GM18517 (cell line): ENCODE measurements around the gene GRID1.
"Not testable (repeated sequence)": the region's sequence is repeated elsewhere in the genome, so short reads cannot be mapped to it uniquely, and the experiment has no call there.

ENCODE experiments used
- ATAC-seq: cut with Tn5 transposase; IDR thresholded peaks from one replicate; pipeline ENCODE4 v1.9.1; 2021; ENCODE audit warnings: mild to moderate bottlenecking, moderate library complexity; ENCODE audit not compliant: unreplicated experiment

The GRID1 gene

DNA sequence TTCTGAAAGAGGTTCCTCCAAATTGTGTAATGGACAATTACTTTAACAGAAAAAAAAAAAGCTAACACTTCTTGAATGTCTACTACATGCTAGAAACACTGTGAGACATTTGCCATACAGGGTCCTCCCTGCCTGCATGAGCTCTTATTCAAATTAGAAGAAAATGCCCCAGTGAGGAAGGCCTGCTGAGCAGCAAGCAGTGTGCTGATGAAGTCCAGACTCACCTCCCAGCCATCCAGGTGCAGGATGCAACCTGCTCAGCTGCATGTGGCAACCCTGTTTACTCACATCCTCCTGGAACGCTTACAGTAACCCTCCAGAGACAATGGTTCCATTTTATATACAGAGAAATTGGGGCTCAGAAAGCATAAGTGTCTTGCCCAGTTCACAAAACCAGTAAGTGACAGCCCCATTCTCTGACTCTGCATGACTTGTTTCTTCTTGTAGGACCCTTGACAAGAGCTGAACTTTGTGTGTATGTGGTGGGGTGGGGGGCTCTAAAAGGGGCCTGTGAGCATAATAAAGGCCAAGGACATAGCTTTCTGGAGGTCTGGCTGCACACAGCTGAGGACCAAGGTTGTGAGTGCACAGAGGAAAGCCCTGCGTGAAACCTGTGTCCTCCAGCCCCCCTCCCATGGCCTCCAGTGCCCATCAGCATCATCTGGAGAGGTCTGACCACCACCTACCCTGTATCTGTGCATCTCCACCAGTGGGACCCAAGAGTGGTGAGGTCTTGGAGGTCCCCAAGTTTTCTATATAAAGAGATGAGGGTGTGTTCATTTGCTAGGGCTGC is 387.8 kb downstream of the GRID1 start:
- no peak for ATAC-seq

DNA sequence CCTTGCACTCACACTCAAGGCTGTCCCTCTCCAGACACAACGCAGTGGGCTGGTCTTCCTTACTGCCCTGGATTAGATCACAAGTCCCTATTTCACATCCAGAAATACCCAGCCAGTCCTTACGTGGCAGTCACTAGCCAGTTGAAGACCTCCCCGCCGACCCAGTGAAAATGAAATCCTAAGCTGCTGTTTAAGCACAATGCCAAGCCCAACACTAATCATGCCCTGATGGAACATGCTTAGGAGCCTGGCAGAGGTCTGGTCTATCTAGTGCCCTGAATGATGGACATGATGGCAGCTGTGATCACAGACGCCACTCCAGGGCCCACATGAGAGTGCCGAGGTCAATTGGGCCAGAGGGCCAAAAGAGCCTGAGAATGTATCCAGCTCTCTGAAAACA is 389.0 kb downstream of the GRID1 start:
- no peak for ATAC-seq

DNA sequence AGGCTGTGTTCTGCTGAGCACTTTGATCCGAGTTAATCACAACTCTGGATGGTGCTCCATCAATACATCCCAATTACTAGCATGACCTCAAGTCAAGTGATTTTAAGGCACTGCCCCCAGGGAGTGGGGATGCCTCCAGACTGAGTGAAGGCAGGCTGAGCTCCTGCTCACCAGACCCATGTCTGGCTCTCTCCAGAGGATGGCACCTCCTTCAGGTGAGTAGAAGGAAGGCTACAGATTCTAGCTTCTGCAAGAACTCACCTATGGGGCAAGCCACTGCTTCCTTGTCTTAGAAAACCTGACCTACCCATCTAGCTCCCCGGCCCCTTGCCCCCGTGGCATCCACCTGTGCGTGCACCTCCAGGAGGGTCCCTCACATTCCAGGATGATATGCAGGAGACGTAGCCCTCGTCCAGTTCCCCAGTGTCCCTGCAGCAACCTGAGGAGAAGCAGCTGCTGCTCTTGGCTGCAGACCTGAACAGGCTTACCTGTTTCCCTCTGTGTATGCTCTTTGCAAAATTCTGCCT is 390.3 kb downstream of the GRID1 start:
- no peak for ATAC-seq

DNA sequence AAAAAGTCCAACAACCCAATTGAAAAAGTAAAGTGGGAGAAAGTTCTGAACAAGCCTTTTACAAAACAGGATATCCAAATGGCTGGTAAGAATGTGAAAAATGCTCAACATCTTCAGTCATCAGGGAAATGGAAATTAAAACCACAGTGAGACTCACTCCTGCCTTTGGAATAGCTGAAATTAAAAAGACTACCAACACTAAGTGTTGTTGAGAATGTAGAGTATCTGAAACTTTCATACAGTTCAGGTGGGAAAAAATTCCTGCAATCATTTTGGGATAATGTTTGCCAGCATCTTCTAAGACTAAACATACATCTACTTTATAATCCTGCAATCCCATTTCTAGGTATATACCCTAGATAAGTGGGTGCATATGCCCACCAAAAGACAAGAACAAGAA is 395.1 kb downstream of the GRID1 start:
- no peak for ATAC-seq

DNA sequence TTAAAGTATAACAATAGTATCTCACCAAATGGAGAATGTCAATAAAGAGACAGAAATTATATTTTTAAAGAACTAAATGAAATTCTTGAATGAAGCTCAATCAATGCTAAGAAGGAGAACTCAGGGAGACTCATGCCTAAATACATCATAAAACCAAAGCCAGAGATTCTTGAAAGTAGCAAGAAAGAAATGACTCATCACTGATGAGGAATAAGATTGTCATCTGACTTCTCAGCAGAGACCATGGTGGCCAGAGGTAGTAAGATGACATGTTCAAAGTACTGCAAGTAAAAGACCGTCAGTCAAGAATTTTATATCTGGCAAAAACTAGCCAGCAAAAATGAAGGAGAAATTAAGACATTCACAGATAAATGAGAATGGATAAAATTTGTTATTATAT is 399.0 kb downstream of the GRID1 start:
- ATAC-seq: peak; percentile 60

DNA sequence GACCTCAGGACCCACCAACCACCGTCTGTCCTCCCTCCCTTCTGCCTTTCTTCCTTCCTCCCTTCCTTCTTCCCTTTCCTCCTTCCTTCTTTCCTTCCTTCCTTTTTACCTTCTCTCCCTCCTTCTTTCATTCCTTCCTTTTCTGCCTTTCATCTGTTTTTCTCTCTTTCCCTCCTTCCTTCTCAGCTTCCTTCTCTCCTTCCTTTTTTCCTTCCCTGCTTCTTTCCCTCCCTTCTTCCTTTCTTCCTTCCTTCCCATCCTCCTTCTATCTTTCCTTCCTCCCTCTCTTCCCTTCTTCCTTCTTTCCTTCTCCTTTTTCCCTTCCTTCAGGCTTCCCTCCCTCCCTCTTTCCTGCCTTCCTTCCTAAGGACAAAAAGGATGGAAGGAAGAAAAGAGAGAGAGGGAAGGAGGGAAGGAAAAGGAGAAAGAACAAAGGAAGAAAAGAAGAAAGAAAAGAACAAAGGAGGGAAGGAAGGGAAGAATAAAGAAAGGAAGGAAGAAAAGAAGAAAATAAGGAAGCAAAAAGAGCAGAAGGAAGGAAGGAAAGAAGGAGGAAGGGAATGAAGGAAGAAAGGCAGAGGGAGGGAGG is 405.0 kb downstream of the GRID1 start:
- ATAC-seq: no peak

DNA sequence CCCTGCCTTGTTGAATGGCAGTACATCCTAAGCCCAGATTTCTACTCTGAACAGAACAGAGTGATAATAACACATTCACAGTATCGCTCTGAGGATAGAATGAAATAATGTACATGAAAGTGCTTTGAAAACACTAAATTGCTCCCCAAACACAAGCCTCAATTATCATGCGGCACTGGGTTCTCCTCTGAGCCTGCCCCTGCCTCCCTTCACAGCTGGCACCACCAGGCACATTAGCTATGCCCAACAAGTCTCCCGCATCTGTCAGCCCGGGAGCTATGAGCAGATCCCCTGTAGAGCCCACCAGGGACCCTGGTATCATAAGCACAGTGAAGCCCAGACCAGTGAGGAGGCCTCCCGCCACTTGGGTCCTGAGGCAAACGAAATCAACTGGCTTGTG is 405.5 kb downstream of the GRID1 start:
- no peak for ATAC-seq

DNA sequence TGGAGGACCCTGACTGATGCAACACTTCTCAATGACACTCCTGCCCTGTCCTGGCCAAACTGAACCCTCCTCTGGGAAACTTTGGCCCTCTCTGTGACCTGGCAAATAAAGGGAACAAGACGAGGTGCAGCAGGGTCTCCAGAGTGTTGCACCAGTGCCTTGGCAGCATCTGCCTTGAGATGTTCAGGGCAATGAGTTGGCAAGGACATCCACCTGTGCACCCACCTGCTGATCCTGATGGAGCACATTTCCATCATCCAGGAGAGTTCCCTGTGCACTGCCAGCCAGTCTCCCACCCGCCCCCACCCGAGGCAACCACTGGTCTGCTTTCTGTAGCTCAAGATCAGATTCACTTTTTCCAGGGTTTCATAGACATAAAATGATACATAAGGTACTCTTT is 407.4 kb downstream of the GRID1 start:
- ATAC-seq: no peak

DNA sequence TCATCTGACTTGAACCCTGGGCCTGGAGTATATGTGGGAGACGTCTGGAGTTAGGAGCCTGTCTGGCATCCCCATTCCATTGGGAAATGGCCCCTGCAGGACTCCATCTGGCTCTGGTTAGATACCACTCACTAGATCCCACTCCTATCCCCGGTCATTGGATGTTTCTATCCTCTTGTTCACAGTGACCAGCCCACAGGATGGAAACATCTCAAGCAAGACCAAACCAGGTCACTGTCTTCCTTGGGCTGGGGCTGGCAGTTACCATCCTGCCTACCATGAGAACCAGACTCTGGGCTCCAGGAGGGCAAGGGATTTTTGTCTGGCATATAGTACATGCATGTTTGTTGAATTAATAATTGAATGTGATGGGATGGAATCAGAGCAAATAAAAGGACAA is 415.7 kb downstream of the GRID1 start:
- ATAC-seq: no peak

DNA sequence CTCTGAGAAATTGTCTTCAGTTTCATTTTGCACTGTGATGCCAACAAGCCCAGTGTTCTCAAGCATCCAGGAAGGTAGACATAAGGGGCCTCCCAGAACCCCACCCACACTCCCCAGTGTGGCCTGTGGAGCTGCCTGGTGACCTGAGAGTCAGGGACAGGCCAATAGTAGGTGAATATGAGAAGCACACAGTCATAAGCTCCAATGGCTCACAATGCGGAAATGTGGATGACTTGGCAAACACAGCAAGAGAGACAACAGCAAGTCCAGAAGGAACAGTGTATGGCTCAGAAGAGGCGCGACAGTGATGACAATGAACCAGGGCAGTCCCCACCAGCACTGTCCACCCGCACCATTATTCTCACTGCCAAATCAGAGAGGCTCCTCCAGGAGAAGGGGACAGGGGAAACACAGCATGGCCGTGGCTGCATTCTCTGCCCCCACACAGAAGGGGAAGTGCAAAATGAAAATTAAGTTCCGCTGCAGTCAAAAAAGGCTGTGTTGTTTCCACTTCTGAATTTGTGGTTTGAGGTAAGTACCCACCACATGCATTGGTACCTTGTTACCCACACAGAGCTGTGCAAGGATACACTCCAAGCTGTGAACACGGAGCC is 419.8 kb downstream of the GRID1 start:
- ATAC-seq: peak; percentile 90

DNA sequence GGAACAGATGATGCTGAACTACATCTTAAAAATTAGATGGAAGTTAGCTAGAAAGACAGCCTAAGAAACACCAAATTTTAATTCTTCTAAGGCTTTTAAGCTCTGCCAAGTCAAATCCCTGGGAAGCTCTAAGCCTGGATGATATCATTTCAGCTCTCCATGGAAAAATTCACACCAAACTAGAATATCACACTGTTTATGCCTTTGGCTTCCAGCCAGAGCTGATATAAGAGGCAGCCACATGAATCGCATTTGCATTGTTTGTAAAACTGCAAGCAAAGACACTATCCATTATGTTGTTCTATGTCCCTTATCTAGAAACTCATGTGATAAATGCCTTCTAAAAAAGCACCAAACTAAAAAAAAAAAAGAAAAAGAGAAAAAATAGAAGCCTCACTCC is 430.4 kb downstream of the GRID1 start:
- no peak for ATAC-seq

DNA sequence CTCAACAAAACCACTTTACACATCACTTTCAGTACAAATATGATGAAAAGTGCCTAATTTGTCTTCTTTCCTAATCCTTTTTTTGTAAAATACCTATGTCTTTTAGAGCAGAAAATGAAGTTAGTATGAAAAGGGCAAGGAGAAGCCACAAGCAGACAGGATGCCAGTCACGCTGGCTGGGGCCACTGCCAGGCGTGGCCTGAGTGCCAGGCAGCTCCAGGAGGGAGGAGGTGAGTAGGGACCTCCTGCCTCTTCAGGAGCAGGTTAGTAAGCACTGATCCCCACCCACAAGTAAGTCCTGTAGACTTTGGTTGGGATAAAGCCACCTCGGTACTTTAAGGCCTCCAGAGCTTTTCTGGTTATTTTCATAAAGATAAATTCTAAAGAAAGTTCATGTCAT is 432.0 kb downstream of the GRID1 start:
- no peak for ATAC-seq

DNA sequence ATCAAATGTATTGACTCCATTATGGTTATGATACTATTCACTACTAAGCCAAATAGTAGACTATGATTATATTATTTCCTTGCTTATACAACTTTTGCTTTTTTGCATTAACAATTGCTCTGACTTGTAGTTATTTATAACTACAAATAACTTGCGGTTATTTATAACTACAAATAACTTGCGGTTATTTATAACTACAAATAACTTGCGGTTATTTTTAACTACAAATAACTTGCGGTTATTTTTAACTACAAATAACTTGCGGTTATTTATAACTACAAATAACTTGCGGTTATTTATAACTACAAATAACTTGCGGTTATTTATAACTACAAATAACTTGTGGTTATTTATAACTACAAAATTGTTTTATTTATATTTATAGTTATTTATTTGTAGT is 436.6 kb downstream of the GRID1 start:
- not testable (repeated sequence) for ATAC-seq

DNA sequence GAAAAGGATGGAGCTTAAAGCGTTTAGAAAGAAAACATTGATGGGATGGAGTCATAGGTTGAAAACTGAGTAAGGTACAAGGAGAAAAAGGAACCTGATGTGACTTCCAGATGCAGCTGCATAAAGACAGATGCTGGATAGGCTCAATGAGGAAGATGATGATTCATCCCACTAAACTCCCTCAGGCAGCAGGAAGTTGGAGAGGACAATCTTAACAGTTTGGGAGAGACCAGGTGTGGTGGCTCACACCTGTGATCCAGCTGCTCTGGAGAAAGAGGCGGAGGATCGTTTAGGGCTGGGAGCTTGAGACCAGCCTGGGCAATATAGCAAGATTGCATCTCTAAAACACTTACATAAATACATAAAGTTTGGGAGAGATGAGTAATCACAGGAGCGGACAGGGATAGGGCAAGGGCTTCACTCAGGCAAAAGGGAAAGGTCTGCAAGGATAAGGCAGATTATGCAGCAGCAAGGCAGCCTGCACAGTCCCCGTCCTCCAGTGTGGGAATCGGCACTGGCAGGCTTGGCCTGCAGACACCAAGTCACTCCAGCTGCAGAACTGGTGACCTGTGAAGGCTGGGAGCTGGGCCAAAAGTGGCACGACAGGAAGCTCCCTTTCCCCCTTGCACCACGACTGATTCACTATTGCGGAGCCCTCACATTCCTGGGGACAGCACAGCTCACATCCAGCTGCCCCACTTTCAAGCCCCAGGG is 438.5 kb downstream of the GRID1 start:
- ATAC-seq: no peak

DNA sequence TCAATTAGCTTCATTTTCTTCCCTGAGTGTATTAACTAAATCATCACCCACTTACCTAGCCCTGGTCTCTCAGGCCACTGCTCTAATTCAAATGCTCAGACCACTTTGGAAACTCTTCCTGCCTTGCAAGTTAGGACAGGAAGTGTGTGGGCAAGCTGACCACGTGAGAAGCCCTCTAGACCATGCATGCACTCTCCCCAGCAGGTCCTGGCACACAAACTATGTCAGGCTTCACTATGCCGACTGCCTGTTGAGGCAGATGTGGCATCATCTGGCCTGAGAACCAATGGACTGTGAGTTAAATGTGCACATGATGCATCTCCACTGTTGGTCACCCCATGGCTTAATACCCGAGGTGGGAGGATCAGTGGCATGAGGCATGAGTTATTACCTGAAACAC is 439.6 kb downstream of the GRID1 start:
- peak; percentile 58 for ATAC-seq

DNA sequence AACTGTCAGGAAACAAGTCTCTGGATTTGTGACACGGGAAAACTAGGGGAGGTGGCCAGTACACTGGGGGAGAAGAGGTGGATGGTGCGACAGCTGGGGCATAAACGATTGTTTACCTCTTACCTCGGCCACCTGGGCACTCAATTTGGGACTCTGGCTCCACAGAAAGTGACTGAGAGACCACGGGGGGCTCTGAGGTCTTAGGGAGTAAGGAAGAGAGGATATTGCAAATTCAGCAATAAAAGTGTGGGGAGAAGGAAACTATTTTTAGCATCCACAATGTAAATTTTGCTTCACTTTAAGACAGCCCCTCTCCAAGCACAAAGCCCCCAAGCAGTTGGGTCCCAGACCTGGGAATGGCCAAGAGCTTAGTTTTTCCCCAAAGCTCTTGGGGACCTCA is 440.5 kb downstream of the GRID1 start:
- ATAC-seq: no peak

DNA sequence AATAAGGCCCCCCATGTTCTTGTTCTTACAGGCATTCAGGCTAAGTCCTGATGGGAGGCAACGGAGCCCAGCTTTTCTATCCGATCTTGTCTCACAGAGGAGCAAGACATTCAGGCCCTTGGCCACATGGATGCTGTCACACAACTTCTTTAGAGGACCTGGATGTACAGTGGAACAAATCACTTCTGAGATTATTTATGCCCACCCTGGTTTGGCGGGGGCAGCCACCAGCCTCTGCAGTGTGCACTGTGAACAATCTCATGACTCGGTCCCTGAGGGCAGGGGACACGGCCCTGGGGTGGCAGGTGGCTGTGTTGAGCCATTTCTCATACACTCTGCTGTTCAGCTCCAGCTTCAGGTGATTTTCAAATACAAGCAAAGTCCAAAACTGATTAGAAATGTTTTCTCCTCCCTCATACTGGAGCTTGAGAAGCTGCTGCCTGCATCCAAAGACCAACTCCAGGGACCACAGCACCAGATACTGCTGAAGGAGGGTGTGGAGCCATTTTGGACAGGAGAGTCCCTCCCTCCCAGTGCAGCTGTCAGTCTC is 441.3 kb downstream of the GRID1 start:
- no peak for ATAC-seq

DNA sequence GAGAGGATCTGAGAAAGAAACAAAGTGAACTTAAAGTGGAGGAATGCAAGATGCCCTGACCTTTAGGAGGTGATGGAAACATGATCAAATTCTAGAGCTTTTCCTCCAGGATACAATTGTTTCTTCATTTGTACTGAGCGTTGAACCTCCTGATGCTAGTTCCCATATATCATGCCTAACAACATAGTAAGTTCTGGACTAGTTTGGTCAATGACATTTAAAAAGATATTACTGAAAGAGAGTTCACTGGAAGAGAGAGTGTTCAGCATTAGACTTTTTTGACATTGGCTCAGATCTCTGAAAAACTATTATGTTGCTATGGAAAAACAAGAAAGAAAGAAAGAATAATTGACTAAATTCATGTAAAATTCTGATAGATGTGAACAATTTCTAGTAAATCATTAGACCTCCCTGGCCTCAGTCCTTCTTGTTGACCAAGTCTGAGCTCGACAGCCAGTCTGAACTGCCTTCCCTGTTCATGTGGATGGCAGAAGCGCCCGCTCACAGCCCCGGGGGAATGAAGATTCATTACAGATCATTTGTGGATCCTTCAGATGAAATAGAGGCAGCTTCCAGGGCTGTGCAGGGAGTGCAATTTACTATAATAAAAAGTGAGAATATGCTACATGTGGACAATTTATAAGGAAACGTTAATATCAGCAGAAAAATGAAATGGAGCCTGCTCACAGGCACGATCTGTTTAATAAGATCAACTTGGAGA is 442.1 kb downstream of the GRID1 start:
- ATAC-seq: no peak

DNA sequence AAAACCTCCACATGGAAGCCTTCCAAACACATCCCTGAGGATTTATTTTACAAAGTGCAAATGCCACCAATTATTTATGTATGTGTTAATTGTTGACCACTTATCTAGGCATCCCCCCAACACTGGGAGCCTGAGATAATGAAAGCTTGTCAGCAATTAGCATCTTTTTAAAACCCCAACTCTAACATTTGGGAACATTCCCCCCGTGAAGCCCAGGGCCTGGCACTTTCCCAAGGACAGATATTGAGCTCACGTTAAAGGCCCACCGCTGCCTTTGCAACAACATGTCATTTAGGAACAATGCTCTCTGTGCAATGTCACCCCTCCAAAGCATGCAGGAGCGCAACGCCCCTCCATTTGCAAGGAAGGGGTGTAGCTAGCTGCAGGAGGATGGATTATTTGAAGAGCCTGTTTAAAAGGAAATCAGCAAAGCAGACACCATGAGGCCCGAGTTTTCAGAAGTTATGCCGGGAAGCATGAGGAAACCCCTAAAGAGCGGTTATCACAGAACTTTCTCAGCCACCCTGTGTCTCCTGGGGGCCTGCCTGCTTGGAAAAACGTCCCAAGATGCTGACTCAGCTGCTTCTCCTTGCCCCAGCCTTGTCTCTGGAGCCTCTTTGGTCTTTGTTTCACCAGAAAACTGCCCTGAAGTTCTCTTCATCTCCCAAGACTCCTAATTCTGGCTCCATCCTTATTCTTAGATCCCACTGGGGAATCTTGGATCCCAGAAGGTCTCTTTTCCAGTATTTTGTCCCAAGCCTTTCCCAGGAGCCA is 444.1 kb downstream of the GRID1 start:
- no peak for ATAC-seq

DNA sequence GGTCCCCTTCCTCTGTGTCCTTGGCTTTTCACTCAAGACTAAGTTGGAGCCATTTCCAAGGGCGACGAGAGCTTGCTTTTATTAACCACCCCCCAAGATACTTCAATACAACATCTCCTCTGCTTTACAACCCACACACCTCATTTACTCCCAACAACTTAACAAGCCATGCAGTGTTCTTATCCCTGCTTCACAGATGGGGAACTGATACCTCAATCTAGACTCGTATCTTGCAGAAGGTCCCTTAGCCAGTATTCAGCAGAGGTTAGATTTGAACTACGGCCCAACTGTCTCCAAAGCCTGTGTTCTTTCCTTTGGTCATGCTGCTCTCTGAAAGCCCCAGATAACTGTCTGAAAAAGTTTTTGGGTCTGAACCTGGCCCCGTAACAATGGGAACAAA is 444.8 kb downstream of the GRID1 start:
- no peak for ATAC-seq
